H1 (cell line): ENCODE measurements around the gene STXBP5L. TPM values are rescaled to one million over a fixed set of nuclear protein-coding genes. Genes with fewer than 3 reads are reported as not detected.

Experiments
- CTCF ChIA-PET: fragments of 300-600 bp; sonication (Branson Sonifier 250); formaldehyde crosslinking; loops from one replicate; lab custom pipeline; 2021; ENCODE audit not compliant: partially characterized antibody; lab: Charles Lee
- POLR2A ChIA-PET: fragments of 300-600 bp; sonication (Branson Sonifier 250); formaldehyde crosslinking; loops from one replicate; lab custom pipeline; 2021; ENCODE audit warnings: inconsistent platforms; ENCODE audit not compliant: partially characterized antibody; lab: Charles Lee
- DNase-seq, 2 experiments: peaks; one replicate each; pipeline versions ENCODE4 v3.0.0 to v3.0.0-alpha.2; 2010 to 2022; ENCODE audit warnings: low spot score in 2 of 2, low read depth in 1 of 2, mixed read lengths in 1 of 2
- FAIRE-seq: peaks from 2 replicates; lab custom pipeline; 2011; peaks lifted over from hg19 to GRCh38; lab: Jason Lieb, UNC
- H2AFZ ChIP-seq: 2 replicates; pipeline ENCODE4 v1.8.1; 2012; ENCODE audit warnings: low read length, inconsistent platforms
- H2AK5ac ChIP-seq: 2 replicates; pipeline ENCODE4 v1.6.1; 2013; ENCODE audit warnings: low read depth, low read length
- H2BK120ac ChIP-seq: replicated peaks from 2 replicates; pipeline ENCODE3; 2013; ENCODE audit warnings: low read depth, low read length, inconsistent platforms
- H2BK12ac ChIP-seq: 2 replicates; pipeline ENCODE4 v1.6.1; 2013; ENCODE audit warnings: low read depth, low read length
- H2BK15ac ChIP-seq: 2 replicates; pipeline ENCODE4 v1.6.1; 2013; ENCODE audit warnings: low read length
- H2BK20ac ChIP-seq: 2 replicates; pipeline ENCODE4 v1.6.1; 2013; ENCODE audit warnings: low read length
- H2BK5ac ChIP-seq: 2 replicates; pipeline ENCODE4 v1.6.1; 2013; ENCODE audit warnings: low read depth, low read length
- H3K14ac ChIP-seq: 2 replicates; pipeline ENCODE4 v1.6.1; 2013; ENCODE audit warnings: inconsistent platforms; ENCODE audit not compliant: insufficient read length
- H3K18ac ChIP-seq: 2 replicates; pipeline ENCODE4 v1.6.1; 2013; ENCODE audit warnings: low read length; ENCODE audit errors: extremely low read depth
- H3K23ac ChIP-seq: 2 replicates; pipeline ENCODE4 v1.6.1; 2013; ENCODE audit warnings: inconsistent platforms; ENCODE audit not compliant: insufficient read length
- H3K23me2 ChIP-seq: 2 replicates; pipeline ENCODE4 v1.6.1; 2013; ENCODE audit warnings: low read depth, low read length
- H3K27ac ChIP-seq: 2 replicates; pipeline ENCODE4 v1.6.1; 2011; ENCODE audit warnings: low read depth, low read length, inconsistent platforms
- H3K27me3 ChIP-seq, 4 experiments: replicated peaks in 1 of 4; 1 replicate in 1 of 4; 2 replicates in 3 of 4; pipeline versions ENCODE4 v1.6.1 to v1.8.1; 2011 to 2013; ENCODE audit warnings: low read length in 3 of 4, mild to moderate bottlenecking in 3 of 4, inconsistent platforms in 2 of 4, mixed read lengths in 2 of 4, moderate library complexity in 1 of 4; ENCODE audit not compliant: control insufficient read depth in 3 of 4, insufficient read depth in 3 of 4; ENCODE audit errors: extremely low read depth in 1 of 4
- H3K36me3 ChIP-seq, 4 experiments: 2 replicates each; pipeline versions ENCODE4 v1.6.1 to v1.8.1; 2011 to 2013; ENCODE audit warnings: mild to moderate bottlenecking in 4 of 4, low read length in 3 of 4, moderate library complexity in 2 of 4, control low read depth in 1 of 4, inconsistent platforms in 1 of 4; ENCODE audit not compliant: insufficient read depth in 4 of 4, control insufficient read depth in 2 of 4
- H3K4ac ChIP-seq: replicated peaks from 2 replicates; pipeline ENCODE3; 2013; ENCODE audit warnings: low read length, low read depth, mixed read lengths, inconsistent platforms; ENCODE audit not compliant: insufficient read length
- H3K4me1 ChIP-seq, 4 experiments: replicated peaks in 1 of 4; 1 replicate in 1 of 4; 2 replicates in 3 of 4; pipeline versions ENCODE4 v1.6.1 to v1.8.1; 2011 to 2013; ENCODE audit warnings: low read length in 3 of 4, inconsistent platforms in 2 of 4, mixed read lengths in 1 of 4; ENCODE audit not compliant: insufficient read depth in 4 of 4, control insufficient read depth in 3 of 4
- H3K4me2 ChIP-seq, 2 experiments: 2 replicates each; pipeline versions ENCODE4 v1.6.1 to v1.8.1; 2011 to 2013; ENCODE audit warnings: low read depth in 2 of 2, low read length in 2 of 2, control low read depth in 1 of 2, inconsistent platforms in 1 of 2, mild to moderate bottlenecking in 1 of 2; ENCODE audit not compliant: insufficient read depth in 1 of 2
- H3K4me3 ChIP-seq, 4 experiments: fragments of 200-600, 300-600 bp in 1 of 4; sonication (generic), shearing (Covaris generic), sonication (Bioruptor Twin) in 1 of 4; 2 replicates each; pipeline versions ENCODE4 v1.5.1 to v1.8.1; 2011 to 2016; ENCODE audit warnings: low read length in 4 of 4, low read depth in 3 of 4, control low read depth in 2 of 4, inconsistent platforms in 2 of 4, mild to moderate bottlenecking in 2 of 4, mixed read lengths in 1 of 4, moderate library complexity in 1 of 4; ENCODE audit not compliant: insufficient read depth in 2 of 4; ENCODE audit errors: extremely low read depth in 1 of 4
- H3K56ac ChIP-seq: replicated peaks from 2 replicates; pipeline ENCODE3; 2013; ENCODE audit warnings: low read depth, mild to moderate bottlenecking, mixed read lengths, low read length, inconsistent platforms; ENCODE audit not compliant: insufficient read length
- H3K79me1 ChIP-seq: 2 replicates; pipeline ENCODE4 v1.6.1; 2013; ENCODE audit warnings: low read depth, low read length, control low read depth
- H3K79me2 ChIP-seq, 2 experiments: 2 replicates each; pipeline versions ENCODE4 v1.6.1 to v1.8.1; 2012 to 2013; ENCODE audit warnings: low read length in 2 of 2, mild to moderate bottlenecking in 2 of 2, inconsistent platforms in 1 of 2; ENCODE audit not compliant: insufficient read depth in 2 of 2, control insufficient read depth in 1 of 2
- H3K9ac ChIP-seq, 4 experiments: replicated peaks in 1 of 4; 1 replicate in 1 of 4; 2 replicates in 3 of 4; pipeline versions ENCODE4 v1.6.1 to v1.8.1; 2011 to 2013; ENCODE audit warnings: low read depth in 3 of 4, low read length in 3 of 4, control low read depth in 2 of 4, mild to moderate bottlenecking in 2 of 4, moderate library complexity in 2 of 4, inconsistent platforms in 1 of 4; ENCODE audit errors: extremely low read depth in 1 of 4
- H3K9me3 ChIP-seq, 2 experiments: 2 replicates each; pipeline versions ENCODE4 v1.6.1 to v1.8.1; 2012 to 2013; ENCODE audit warnings: mild to moderate bottlenecking in 2 of 2, moderate library complexity in 2 of 2, control low read depth in 1 of 2, inconsistent platforms in 1 of 2, low read depth in 1 of 2, low read length in 1 of 2, mixed read lengths in 1 of 2; ENCODE audit not compliant: insufficient read depth in 2 of 2
- H4K20me1 ChIP-seq, 2 experiments: replicated peaks in 1 of 2; 2 replicates each; pipeline versions ENCODE3 to v1.8.1; 2011 to 2013; ENCODE audit warnings: inconsistent platforms in 2 of 2, low read length in 2 of 2, mild to moderate bottlenecking in 1 of 2; ENCODE audit not compliant: insufficient read depth in 2 of 2, control insufficient read depth in 1 of 2
- H4K5ac ChIP-seq: 2 replicates; pipeline ENCODE4 v1.6.1; 2013; ENCODE audit warnings: low read length, low read depth, mixed read lengths, inconsistent platforms; ENCODE audit not compliant: insufficient read length
- H4K8ac ChIP-seq: 2 replicates; pipeline ENCODE4 v1.8.0; 2013; ENCODE audit warnings: mild to moderate bottlenecking, moderate library complexity, low read length, inconsistent platforms; ENCODE audit not compliant: insufficient read depth; ENCODE audit errors: extremely low read depth
- H4K91ac ChIP-seq: replicated peaks from 2 replicates; pipeline ENCODE3; 2013; ENCODE audit warnings: low read length, mixed read lengths, inconsistent platforms; ENCODE audit not compliant: insufficient read length
- ATF3 ChIP-seq: IDR thresholded peaks from 2 replicates; pipeline ENCODE4 v1.6.1; 2011; ENCODE audit warnings: low read depth, mild to moderate bottlenecking, low read length; ENCODE audit not compliant: insufficient read depth
- KDM1A ChIP-seq: fragments of 200-600, 300-600 bp; sonication (generic); IDR thresholded peaks from 2 replicates; pipeline ENCODE4 v1.7.1; 2016; ENCODE audit warnings: mild to moderate bottlenecking, low read length, borderline replicate concordance
- KDM5A ChIP-seq: fragments of 200-600 bp; IDR thresholded peaks from 2 replicates; pipeline ENCODE4 v1.7.1; 2012; ENCODE audit warnings: mild to moderate bottlenecking, low read length, inconsistent platforms, mixed read lengths
- MAX ChIP-seq: IDR thresholded peaks from 2 replicates; pipeline ENCODE4 v1.6.1; 2012; ENCODE audit warnings: inconsistent platforms
- SAP30 ChIP-seq: fragments of 300-600 bp; sonication (generic); IDR thresholded peaks from 2 replicates; pipeline ENCODE4 v1.7.1; 2012; ENCODE audit warnings: low read length, moderate library complexity, mild to moderate bottlenecking, inconsistent platforms; ENCODE audit not compliant: insufficient read depth, insufficient replicate concordance
- SP2 ChIP-seq: IDR thresholded peaks from 2 replicates; pipeline ENCODE4 v1.6.1; 2012; ENCODE audit warnings: mild to moderate bottlenecking, low read length, inconsistent platforms
- SUZ12 ChIP-seq: fragments of 200-600 bp; sonication (generic); IDR thresholded peaks from 2 replicates; pipeline ENCODE4 v1.6.1; 2012; ENCODE audit warnings: mild to moderate bottlenecking, inconsistent platforms, low read length, moderate library complexity, mixed read lengths
- USF2 ChIP-seq: IDR thresholded peaks from 2 replicates; pipeline ENCODE4 v1.6.1; 2011; ENCODE audit warnings: low read length, improper control_type of control experiment
- WGBS, 2 experiments: shearing (Covaris generic) in 1 of 2; methylation state at CpG; one replicate each; pipeline versions ENCODE4 v1.1.6 to v1.1.7; 2013 to 2015; ENCODE audit warnings: low lambda C conversion rate in 2 of 2, mixed read lengths in 2 of 2, inconsistent platforms in 1 of 2, low coverage in 1 of 2, missing lambda C conversion rate in 1 of 2; ENCODE audit not compliant: insufficient replicate concordance in 2 of 2, insufficient coverage in 1 of 2, insufficient read length in 1 of 2; ENCODE audit errors: extremely low coverage in 1 of 2, missing lambda C conversion rate in 1 of 2; 5-methylcytosine and 5-hydroxymethylcytosine counted together
- polyA plus RNA-seq, 7 experiments: library from polyadenylated mRNA; depleted of rRNA in 3 of 7; stranded (reverse) in 5 of 7; unstranded in 2 of 7; fragments of >200 nt in 5 of 7; fragments of 200-250 nt in 2 of 7; gene quantifications; 1 replicate in 5 of 7; 2 replicates in 1 of 7; 4 replicates in 1 of 7; pipeline versions ENCODE4 v1.2.1 to v1.2.3, GENCODE V29; 2011 to 2013; ENCODE audit warnings: missing spikeins in 2 of 7, mixed read lengths in 2 of 7
- total RNA-seq: library from RNA; stranded (reverse); fragmentation: NEBNext Ultra II Directional; extraction: Animal tissue kit (Norgen Biotek cat#: 25700); gene quantifications from 2 replicates; pipeline ENCODE4 v1.2.1, GENCODE V29; 2021

The STXBP5L gene
- total and polyA plus RNA-seq, 2 of the 8 experiments (the other 6 are each of a cell fraction or from before 2014, with no cell fraction given) = 2.0 to 6.0 TPM

- Histone ChIP-seq H4K8ac (no peak overlapping the region), H3K23me2 (no peaks in the 10 kb centered on the region), H3K79me2 (no peaks in the 10 kb centered on the region), H3K36me3 (no peaks in the 10 kb centered on the region; a peak in 1 of 8 replicates), H3K79me1 (no peaks in the 10 kb centered on the region), H3K56ac (no peak overlapping the region), H3K23ac (no peak overlapping the region), H4K20me1 (no peaks in the 10 kb centered on the region), H3K4ac (no peak overlapping the region), H2BK5ac (no peak overlapping the region), H3K9me3 (peaks cover 2 to 4% of the 10 kb centered on the region in 2 experiments; a peak in 2 of 4 replicates), H2AFZ (no peak overlapping the region), H3K27ac (no peak overlapping the region), H2BK120ac (no peak overlapping the region), H2BK12ac (no peak overlapping the region), H2AK5ac (no peak overlapping the region), H2BK20ac (no peak overlapping the region), H3K27me3 (no peaks in the 10 kb centered on the region), H3K4me2 (no peak overlapping the region), H2BK15ac (no peak overlapping the region), H3K4me1 (no peaks in the 10 kb centered on the region), H4K91ac (no peak overlapping the region), H3K9ac (no peak overlapping the region), H3K14ac (no peak overlapping the region), H3K18ac (no peak overlapping the region), H3K4me3 (no peak overlapping the region), H4K5ac (no peak overlapping the region)
- FAIRE-seq (no peak), DNase-seq (no peak)
- ChIA-PET CTCF (interaction anchor here (1.8 kb wide), 1 partner anchor 39 kb away, joined by 5 read pairs; no protein-coding TSS in a partner anchor), POLR2A (no interaction called here)
- 88% methylated on average over 6 of the region's 6 CpGs; no CpG with 5 or more reads in 1 of the 2 experiments for WGBS, 2 experiments
- no peak for TF ChIP-seq MAX
- no peak for TF ChIP-seq KDM5A
- TF ChIP-seq SAP30 = no peak
- no peak for TF ChIP-seq SUZ12
- no peak for TF ChIP-seq KDM1A
- TF ChIP-seq SP2 = no peak
- TF ChIP-seq USF2 = no peak
- no peak for TF ChIP-seq ATF3
Measured at GRCh38 chr3:121072133-121072532, 164.1 kb downstream of the STXBP5L start.
